GM19351 (cell line): ENCODE measurements around the gene C16orf74.

Experiments
- ATAC-seq: cut with Tn5 transposase; IDR thresholded peaks from one replicate; pipeline ENCODE4 v1.9.1; 2021; ENCODE audit warnings: mild to moderate bottlenecking, moderate library complexity; ENCODE audit not compliant: unreplicated experiment

The C16orf74 gene

DNA sequence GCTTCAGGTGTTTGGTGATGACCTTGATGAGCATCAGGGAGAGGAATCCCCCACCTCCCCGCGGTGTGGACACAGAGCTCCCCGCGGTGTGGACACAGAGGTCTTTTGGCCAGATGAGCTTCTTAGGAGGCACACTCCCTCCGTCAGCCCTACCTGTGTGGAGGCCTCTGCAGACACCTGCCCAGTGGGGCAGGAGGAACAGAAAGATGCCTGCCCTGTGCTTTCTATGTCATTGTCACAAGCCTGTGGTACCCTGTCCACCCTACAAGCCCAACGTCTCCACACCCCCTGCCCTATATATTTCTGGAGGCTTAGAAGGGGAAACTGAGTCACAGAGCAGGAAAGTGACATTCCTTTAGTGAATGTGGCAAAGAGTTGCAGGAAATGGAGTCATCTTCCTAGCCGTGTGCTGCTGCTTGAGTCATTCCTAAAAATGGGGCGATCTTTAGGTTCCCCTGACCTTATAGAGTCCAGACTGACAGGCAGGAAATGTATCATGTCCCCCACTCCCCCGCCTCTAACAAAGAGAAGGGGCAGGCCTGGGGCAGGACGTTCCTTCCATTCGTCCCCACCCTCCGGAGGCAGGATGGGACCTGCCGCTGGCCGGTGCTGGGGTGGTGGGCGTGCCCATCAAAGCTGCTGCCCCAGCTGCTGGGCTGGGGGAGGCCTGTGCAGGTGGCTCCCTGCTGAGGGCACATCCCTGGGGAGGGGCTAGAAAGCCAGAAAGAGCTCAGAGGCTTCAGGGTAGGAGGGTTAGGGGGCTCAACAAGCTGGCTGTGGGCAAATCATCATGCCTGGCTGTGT lies 1.0 kb upstream of the C16orf74 start:
- no peak for ATAC-seq

DNA sequence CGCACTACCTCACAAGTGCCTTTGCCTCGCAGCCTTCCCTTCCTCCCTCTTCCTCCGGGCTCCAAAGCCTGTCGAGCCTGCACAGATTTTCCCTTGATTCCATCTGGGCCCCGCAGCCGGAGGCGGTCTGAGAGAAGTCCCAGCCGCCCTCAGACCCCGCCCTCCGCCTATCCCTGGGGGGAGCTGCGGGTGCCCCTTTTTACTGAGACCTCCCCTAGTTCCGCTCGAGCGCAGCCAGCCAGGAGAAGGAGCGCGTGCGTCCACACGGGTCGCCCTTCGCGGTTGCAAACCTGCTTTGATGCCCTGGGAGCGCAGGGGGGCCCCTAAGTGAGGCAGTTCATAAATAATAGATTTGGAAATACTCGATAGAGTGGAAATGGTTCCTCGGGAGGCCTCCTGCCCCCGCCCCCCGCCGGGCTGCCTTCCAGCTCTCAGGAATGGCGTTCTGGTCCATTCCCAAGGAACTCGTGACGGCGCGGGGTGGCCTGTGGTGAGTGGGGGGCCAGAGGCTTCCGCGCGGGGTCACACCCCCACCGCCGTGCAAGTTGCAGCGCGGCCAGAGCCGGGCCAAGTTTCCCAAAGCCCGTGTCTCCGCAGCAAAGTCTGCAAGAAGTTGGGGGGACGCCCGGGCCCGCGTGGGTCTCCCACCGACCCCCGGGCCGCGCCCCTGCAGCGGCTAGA lies 610 bp downstream of the C16orf74 start:
- ATAC-seq: peak; percentile 38

DNA sequence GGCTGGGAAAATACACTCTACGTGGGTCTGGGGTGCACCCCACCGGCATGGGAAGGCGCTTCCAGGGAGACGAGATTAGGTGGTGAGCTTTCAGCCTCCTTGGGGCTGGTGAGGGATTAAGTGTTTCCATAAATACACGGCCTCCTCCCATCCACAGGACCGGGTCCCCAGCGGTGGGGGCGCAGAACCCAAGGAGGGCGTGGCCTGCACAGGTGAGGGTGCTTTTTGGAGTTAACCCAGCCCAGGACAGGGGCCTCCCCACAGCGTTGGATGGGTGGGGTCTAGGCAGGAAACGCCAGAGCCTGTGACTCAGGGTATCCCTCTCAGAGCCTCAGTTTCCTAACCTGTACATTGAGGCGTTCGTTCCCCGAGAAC lies 1.1 kb downstream of the C16orf74 start:
- no peak for ATAC-seq

DNA sequence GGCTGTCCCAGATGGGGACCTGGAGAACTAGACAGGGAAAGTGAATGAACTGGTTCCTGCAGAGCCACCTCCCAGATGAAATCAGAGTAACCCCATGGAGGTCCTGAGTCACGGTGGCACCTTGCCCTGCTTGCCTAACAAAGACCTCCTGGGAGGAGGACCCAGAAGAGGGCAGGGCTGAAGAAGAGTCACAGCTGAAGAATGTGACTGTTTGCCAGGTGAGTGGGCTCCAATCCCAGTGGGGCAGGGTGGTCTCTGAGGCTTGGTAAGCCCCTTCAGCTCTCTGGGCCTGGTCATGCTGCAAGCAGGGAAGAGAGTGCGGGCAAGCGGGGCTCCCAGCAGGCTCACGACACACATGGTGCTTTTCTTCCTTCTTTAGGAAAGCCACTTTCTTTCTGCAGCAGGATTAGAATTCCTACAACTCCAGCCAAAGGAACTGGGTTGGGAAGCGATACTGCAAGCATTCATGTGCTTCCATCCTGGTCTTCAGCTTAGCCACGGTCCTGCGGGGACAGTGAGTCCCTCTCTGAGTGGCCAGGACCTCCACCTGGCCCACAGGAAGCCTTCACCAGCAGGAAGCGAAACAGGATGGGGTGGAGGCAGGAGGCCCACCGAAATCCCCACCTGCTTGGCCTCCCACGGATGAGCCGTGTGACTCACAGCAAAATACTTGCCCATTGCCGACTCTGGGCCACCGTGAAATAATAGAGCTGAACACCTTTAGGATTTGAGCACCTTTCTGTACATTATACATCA lies 4.3 kb downstream of the C16orf74 start:
- ATAC-seq: peak; percentile 52

DNA sequence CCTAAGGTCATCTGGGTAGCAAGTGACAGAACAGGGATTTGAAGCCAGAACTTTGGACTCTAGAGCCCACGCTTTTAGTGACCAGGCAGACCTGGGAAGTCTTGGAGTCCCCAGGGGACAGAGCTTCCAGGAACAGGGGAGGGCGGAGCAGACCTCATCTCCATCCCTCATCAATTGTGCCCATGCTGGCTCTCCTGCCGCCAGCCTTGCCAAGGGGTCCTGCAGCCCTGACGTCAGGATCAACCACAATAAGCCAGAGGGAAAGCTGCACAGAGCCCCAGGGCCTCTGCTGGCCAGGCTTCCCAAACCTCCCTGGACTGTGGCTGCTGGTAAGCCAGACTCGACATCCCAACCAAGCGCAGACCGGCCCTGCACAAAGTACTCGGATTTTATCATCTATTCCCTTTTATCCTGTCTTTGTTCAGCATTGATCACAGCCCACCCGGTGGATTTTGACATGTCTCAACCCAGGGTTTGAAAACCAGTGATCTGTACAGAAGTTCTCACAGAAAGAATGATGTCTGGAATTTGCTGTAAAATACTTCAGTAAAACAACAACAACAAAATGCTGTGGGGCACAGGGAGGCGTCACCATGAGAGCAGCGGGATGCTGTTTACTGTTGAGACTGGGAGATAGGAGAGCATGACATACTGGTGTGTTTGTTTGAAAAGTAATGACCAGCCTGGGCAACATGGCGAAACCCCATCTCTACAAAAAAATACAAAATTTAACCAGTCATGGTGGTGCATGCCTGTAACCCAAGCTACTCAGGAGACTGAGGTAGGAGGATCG lies 11.8 kb downstream of the C16orf74 start:
- no peak for ATAC-seq

DNA sequence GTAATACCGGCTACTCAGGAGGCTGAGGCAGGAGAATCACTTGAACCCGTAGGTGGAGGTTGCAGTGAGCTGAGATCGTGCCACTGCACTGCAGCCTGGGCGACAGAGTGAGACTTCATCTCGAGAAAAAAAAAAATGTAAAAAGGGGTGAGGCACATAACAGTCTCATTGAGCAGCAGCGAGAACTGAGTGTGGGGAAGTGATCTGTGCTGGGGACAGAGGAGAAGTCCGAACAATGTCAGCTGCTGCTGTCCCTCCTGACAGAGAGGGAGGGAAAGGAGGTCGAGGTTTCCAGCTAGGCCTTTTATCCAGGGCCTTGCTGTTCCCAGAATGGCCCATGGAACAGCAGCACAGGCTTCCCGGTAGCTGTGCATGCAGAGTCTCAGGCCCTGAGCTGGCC lies 14.0 kb downstream of the C16orf74 start:
- ATAC-seq: no peak

DNA sequence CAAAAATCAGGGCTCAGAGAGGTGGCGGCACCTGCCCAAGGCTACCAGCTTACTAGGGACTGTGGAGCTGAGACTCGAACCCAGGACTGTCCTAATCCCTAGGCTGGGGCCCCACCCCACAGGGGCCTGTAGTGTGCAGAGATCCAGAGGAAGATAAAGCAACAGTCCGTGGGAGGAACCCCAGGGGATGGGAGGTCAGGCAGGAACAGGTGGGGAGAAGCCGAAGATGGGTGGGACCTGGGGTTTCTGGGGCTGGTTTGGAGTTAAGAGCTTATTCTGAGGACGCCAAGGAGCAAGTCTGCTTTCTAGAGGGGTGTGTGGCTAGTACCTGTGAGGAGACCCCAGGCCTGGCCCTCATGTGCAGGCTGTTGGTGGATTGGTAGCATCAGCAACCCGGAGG lies 14.9 kb downstream of the C16orf74 start:
- ATAC-seq: no peak

DNA sequence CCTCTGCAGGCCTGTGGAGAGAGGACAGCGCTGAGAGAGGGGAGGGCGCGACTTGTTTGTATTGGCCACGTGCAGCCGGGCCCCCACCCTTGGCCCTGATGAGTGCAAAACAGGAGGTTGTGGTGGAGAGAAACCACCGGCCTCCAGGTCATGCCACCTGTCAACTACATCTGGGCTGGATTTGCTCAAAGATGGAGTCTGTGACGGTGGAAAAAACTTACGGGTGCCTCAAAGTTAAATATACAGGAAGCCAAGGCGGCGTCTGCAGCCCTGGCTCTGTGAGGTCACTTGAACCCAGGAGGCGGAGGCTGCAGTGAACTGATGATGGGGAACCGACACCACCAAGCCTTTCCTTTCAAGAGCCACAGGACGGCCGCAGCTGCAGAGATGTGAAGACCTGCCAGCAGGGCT lies 15.7 kb downstream of the C16orf74 start:
- ATAC-seq: peak; percentile 94

DNA sequence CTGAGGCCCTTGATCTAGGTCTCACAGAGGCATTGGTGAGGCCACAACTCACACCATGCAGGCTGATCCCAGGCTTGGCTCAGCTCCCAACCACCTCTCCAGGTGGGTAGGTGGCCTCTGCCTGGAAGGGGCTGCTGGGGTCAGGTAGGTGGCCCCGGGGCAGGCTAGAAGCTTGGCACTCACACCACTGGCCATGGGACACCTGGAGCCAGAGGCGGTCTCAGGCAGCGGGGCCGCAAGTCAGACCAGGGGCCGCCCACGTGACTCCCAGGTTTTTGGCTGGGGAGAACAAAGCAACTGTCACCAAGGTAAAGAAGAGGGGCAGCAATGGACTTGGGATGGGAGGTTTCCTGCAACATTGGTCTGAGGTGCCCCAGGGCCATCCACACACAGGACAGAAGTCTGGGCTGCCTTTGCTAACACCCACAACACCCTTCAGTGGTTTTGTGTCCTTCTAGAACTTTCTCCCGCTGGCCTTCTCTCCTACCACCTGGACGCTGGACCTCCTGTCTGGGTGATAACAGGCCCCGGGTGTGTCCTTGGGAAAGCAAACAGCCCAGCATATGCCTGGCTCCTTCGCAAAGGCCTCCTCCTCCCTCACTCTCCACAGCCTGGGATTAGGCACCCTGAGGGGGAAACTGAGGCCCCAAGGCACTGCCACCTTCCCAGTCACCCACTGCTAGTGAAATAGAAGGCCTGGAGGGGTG lies 16.4 kb downstream of the C16orf74 start:
- no peak for ATAC-seq

DNA sequence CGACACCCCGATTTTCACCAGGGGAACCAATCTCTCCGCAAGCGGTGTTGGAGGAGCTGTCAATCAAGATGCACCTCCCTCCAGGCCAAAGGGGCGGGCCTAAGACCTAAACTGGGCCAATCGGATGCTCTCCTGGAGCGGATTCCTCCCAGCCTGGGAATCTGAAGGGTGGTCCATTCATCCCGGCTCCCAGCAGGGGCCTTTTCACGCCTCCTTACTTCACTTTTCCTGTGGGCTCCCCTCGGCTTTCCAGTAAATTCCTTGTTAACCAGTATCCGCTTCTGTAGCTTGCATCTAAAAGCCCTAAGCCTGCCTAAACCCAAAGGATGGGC lies 17.1 kb downstream of the C16orf74 start:
- ATAC-seq: no peak

DNA sequence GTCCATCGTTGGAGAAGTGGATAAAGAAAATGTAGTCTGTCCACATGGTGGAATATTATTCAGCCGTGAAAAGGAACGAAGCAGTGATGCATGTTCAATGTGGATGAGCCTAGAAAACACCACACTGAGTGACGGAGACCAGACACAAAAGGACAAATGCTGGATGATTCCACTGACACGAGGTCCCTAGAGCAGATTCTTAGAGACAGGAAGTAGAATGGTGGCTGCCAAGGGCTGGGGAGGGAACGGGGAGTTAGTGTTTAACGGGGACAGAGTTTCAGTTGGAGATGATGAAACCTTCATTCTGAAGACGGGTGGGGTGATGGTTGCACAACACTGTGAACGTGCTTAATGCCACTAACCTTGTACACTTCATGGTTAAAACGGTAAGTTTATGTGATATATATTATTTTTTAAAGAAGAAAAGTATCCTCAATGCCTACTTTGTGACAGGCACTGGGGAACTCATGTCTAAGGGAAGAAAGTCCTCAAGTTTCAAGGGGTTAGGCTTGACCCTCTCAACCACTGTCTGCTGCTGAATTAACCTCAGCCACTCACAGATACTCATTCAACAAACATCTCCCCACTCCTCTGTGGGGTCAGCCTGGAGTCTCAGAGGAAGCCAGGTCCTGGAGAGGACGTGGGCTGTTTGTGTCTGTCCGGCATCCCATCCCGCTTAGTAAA lies 17.6 kb downstream of the C16orf74 start:
- no peak for ATAC-seq

DNA sequence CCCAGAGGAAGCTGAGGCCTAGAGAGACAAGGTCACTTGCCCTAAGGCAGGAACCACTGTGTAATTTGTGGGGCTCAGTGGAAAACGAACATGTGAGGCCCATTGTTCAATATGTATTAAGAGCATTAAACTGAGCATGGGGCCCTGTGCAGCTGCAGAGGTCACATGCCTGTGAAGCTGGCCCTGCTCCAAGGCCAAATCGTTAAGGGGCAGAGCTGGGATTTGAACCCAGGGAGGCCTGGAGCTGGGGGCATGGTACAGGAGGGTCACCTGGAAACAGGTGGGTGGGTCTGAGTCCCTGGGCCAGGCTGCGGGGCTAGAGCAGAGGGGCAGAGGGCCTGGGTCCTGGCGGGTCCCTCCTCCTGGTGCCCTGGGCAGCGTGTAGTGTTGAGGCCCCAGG lies 19.7 kb downstream of the C16orf74 start:
- no peak for ATAC-seq

DNA sequence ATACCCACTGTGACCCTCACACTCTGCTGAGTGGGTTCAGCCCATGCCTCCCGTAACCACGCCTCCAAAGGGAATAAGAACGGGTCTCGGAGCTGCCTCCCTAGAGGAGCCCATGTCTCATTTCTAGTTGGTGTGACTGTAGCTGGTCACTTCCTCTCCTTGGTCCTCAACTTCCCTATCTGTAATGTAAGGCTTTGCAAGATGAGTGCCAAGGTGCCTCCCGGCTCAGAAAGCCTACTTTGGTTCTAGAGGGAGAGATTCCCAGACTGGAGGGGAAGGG lies 20.8 kb downstream of the C16orf74 start:
- ATAC-seq: no peak

DNA sequence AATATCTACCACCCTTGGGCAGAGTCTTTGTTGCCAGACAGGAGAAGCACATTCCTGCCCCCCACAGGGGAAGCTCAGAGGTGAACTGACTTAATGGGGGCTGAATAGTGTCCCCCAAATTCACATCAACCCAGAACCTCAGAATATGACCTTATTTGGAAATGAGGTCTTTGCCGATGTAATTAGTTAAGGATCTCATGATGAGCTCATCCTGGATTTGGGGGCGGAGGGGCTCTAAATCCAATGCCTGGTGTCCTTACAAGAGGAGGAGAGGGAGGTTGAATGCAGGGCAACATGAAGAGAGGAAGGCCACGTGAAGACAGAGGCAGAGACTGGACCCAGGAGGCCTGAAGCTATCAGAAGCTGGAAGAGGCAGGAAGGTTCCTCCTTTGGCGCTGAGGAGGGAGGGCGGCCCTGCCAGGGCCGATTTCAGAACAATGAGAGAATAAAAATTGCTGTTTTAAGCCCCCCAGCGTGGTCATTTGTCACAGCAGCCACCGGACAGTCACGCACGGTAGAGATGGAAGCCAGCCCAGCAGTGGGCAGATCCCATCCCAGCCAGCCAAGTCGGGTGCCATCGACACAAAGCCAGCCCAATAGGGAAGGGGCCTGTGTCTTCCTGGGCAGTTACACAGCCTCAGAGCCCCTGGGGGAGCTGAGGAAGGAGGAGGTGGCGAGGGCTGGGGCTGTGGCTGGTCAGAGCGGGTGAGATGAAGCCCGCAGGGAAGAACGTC lies 21.3 kb downstream of the C16orf74 start:
- ATAC-seq: no peak

DNA sequence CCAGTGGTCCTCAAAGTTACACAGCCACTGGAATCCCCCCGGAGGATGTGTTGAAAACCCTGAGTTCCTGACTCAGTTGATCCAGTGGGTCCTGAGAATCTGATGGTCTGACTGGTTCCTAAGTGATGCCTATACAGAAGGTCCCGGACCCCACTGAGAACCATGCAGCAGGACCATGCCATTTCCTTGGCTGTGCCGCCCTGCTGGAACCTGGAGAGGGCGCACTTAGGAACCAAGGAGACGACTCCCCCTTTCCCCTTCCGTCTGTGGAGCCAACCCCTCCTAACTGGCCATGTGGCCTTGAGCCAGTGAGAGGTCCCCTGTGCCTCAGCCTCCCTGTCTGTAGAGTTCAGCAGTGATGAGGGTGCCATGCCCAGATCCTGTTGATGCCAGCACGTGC lies 22.0 kb downstream of the C16orf74 start:
- no peak for ATAC-seq

DNA sequence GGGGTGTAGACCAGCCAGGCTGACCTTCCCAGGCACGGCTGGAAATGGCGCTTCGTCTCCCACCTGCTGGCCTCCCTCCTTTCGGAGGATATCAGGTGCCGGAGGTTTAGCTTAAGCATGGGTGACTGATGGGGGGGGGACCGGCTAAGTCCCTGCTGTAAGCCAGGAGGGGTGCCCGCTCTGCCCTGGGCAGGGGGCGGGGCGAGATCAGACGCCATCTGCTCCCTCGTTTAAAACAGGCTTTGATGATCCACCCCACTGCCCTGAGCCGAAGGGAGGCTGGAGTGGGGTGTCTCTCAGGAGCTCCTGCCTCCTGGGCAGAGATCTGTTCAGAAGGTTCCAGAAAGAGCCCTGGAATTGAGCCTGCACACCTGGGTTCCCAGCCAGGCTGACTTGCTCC lies 26.0 kb downstream of the C16orf74 start:
- ATAC-seq: no peak

DNA sequence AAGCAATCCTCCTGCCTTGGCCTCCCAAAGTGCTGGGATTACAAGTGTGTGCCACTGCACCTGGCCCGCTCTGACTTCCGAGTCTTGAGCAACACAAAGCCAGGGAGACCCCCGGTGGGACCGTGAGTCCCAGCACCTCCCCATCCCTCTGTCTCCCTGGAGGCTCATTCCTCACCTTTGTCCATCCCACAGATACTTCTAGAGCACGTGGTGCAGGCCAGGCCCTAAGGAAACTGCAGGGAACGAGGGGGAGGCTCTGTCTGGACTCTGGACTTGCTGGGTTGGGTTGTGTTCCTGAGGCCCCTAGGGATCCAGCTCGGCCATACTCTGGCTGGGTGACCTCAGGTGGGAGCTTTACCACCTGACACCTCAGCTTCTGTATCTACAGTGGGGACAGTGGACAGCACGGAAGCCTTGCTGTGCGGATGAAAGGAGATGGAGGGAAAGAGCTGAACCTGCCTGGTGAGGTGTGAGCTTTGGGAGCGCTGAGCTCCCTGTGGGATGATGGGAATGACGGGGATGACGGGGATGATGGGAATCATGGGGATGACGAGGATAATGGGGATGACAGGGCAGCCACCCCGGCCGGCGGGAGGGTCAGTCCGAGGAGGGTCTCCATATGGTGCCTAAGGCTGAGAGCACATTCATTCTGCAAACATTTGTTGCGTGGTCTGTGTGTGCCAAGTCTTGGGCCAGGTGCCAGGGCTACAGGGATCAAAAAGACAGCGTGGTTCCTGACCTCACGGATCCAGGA lies 26.6 kb downstream of the C16orf74 start:
- no peak for ATAC-seq

DNA sequence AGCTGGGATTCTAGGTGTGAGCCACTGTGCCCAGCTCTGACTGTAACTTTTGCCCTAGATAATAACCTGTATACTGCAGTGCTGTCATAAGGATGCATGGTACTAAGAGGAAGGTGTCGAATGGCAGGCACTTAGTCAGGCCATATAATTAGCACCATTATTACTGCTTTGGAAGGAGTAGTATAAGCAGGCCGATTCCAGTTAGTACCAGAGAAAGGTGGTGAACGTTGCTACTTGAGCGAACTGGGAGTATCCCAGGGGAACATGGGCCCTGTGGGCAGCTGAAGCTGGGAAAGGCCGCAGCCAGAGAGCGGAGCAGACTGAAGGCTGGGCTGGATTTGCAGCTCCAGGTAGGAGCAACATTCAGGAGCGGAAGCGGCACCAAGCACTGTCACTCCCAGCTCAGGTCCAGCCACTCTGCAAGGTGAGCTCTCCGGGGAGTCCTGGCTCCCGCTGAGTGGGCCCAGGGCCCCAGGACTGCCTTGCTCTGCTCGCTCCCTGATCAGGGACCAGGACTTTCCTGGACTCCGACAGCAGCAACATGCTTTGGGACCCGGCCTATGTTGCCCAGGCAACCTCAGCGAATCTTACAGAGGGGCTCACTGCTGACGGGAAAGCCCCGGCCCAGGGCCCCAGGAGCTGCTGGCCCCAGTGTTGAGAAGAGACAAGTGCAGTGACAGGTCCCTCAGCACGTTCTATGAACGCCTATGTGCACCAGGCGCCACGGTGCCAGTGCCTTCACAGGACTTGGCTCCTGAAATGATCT lies 28.6 kb downstream of the C16orf74 start:
- no peak for ATAC-seq
